ENCODE results near the gene TRPM3. TPM values are rescaled to one million over a fixed set of nuclear protein-coding genes. Genes with fewer than 3 reads are reported as not detected.

TRPM3 gene
- total and polyA plus RNA-seq, 4 experiments from 2014 or later = not detected

GRCh38 chr9:70595211-70595610, 526.2 kb downstream of the TRPM3 start:
- Histone ChIP-seq H3K4me1 (ENCODE audit: insufficient read depth, low read length) (no peaks in the 10 kb centered on the region), H3K9me3 (ENCODE audit: control insufficient read depth in 1 of 2, low read length in 2 of 2) (no peaks in the 10 kb centered on the region), H3K27ac (ENCODE audit: low read depth, low read length) (no peak overlapping the region), H3K4me3 (ENCODE audit: low read length in 2 of 2) (no peak overlapping the region), H3K36me3 (ENCODE audit: insufficient read depth, low read length) (no peaks in the 10 kb centered on the region), H3K27me3 (ENCODE audit: insufficient read depth, low read length) (no peaks in the 10 kb centered on the region)
- intact Hi-C loops (cut with micrococcal nuclease) = no loop called here
- no peak for DNase-seq
- POLR2A ChIA-PET (ENCODE audit: partially characterized antibody) = no interaction called here
- no peaks in the 10 kb centered on the region for H3K27me3 Mint-ChIP-seq
- CTCF ChIA-PET (ENCODE audit: partially characterized antibody) = interaction anchor here (1.0 kb wide), 1 partner anchor 9 kb away, joined by 3 read pairs; no protein-coding TSS in a partner anchor
- no peaks in the 10 kb centered on the region for H3K9me3 Mint-ChIP-seq
- no peaks in the 10 kb centered on the region for H3K36me3 Mint-ChIP-seq
- no peaks in the 10 kb centered on the region for H3K4me1 Mint-ChIP-seq
- no peak overlapping the region for H3K4me3 Mint-ChIP-seq
- no peak overlapping the region for H3K27ac Mint-ChIP-seq

GRCh38 chr9:70594386-70594944, 527.0 kb downstream of the TRPM3 start:
- no peak overlapping the region for H3K4me3 Mint-ChIP-seq
- Histone ChIP-seq H3K9me3 (ENCODE audit: control insufficient read depth in 1 of 2, low read length in 2 of 2) (no peaks in the 10 kb centered on the region), H3K27ac (ENCODE audit: low read depth, low read length) (no peak overlapping the region), H3K36me3 (ENCODE audit: insufficient read depth, low read length) (no peaks in the 10 kb centered on the region), H3K4me3 (ENCODE audit: low read length in 2 of 2) (no peak overlapping the region), H3K27me3 (ENCODE audit: insufficient read depth, low read length) (no peaks in the 10 kb centered on the region), H3K4me1 (ENCODE audit: insufficient read depth, low read length) (no peaks in the 10 kb centered on the region)
- intact Hi-C loops (cut with micrococcal nuclease) = no loop called here
- ChIA-PET CTCF (ENCODE audit: partially characterized antibody) (interaction anchor here (1.2 to 1.8 kb wide), 3 partner anchors 8 to 109 kb away, joined by 3 to 13 read pairs (median 3); no protein-coding TSS in a partner anchor), POLR2A (ENCODE audit: partially characterized antibody) (no interaction called here)
- no peaks in the 10 kb centered on the region for H3K27me3 Mint-ChIP-seq
- no peak for DNase-seq
- no peaks in the 10 kb centered on the region for H3K36me3 Mint-ChIP-seq
- H3K27ac Mint-ChIP-seq = no peak overlapping the region
- H3K4me1 Mint-ChIP-seq = no peaks in the 10 kb centered on the region
- H3K9me3 Mint-ChIP-seq = no peaks in the 10 kb centered on the region

GRCh38 chr9:70593241-70593640, 528.2 kb downstream of the TRPM3 start:
- no peak overlapping the region for H3K27ac ChIP-seq (ENCODE audit: low read depth, low read length)
- Mint-ChIP-seq H3K4me3 (no peak overlapping the region), H3K36me3 (no peaks in the 10 kb centered on the region), H3K9me3 (no peaks in the 10 kb centered on the region), H3K4me1 (no peaks in the 10 kb centered on the region), H3K27me3 (peaks cover 0 to 3% of the 10 kb centered on the region in 2 donors), H3K27ac (no peak overlapping the region)
- no peak overlapping the region for H3K4me3 ChIP-seq (ENCODE audit: low read length in 2 of 2)
- no peaks in the 10 kb centered on the region for H3K36me3 ChIP-seq (ENCODE audit: insufficient read depth, low read length)
- intact Hi-C loops (cut with micrococcal nuclease) = no loop called here
- H3K4me1 ChIP-seq (ENCODE audit: insufficient read depth, low read length) = no peaks in the 10 kb centered on the region
- no peaks in the 10 kb centered on the region for H3K9me3 ChIP-seq (ENCODE audit: control insufficient read depth in 1 of 2, low read length in 2 of 2)
- H3K27me3 ChIP-seq (ENCODE audit: insufficient read depth, low read length) = no peaks in the 10 kb centered on the region
- DNase-seq = no peak
- POLR2A ChIA-PET (ENCODE audit: partially characterized antibody) = interaction anchor here (1.4 kb wide), 1 partner anchor 19 kb away, joined by 4 read pairs; no protein-coding TSS in a partner anchor
- CTCF ChIA-PET (ENCODE audit: partially characterized antibody) = interaction anchor here (0.6 to 1.8 kb wide), 5 partner anchors 9 to 241 kb away, joined by 3 to 13 read pairs (median 3); no protein-coding TSS in a partner anchor

GRCh38 chr9:70590315-70590677, 531.1 kb downstream of the TRPM3 start:
- H3K36me3 ChIP-seq (ENCODE audit: insufficient read depth, low read length) = no peaks in the 10 kb centered on the region
- no peaks in the 10 kb centered on the region for H3K36me3 Mint-ChIP-seq
- no peak overlapping the region for H3K27ac ChIP-seq (ENCODE audit: low read depth, low read length)
- ChIA-PET POLR2A (ENCODE audit: partially characterized antibody) (no interaction called here), CTCF (ENCODE audit: partially characterized antibody) (interaction anchor here (1.3 kb wide), 1 partner anchor 12 kb away, joined by 3 read pairs; no protein-coding TSS in a partner anchor)
- H3K4me1 Mint-ChIP-seq = no peaks in the 10 kb centered on the region
- H3K4me3 ChIP-seq (ENCODE audit: low read length in 2 of 2) = no peak overlapping the region
- H3K4me1 ChIP-seq (ENCODE audit: insufficient read depth, low read length) = no peaks in the 10 kb centered on the region
- H3K27me3 Mint-ChIP-seq = peaks cover 0 to 3% of the 10 kb centered on the region in 2 donors
- H3K9me3 ChIP-seq (ENCODE audit: control insufficient read depth in 1 of 2, low read length in 2 of 2) = no peaks in the 10 kb centered on the region
- no peak overlapping the region for H3K27ac Mint-ChIP-seq
- H3K27me3 ChIP-seq (ENCODE audit: insufficient read depth, low read length) = no peaks in the 10 kb centered on the region
- H3K4me3 Mint-ChIP-seq = no peak overlapping the region
- DNase-seq = no peak
- no peaks in the 10 kb centered on the region for H3K9me3 Mint-ChIP-seq
- intact Hi-C loops (cut with micrococcal nuclease) = no loop called here

- Mint-ChIP-seq H3K27me3 (peaks cover 0 to 3% of the 10 kb centered on the region in 2 donors), H3K27ac (peak overlapping the region in 1 of 7 donors; percentile 18), H3K4me1 (no peaks in the 10 kb centered on the region), H3K9me3 (no peaks in the 10 kb centered on the region), H3K36me3 (no peaks in the 10 kb centered on the region), H3K4me3 (no peak overlapping the region)
- H3K36me3 ChIP-seq (ENCODE audit: insufficient read depth, low read length) = no peaks in the 10 kb centered on the region
- no peak overlapping the region for H3K27ac ChIP-seq (ENCODE audit: low read depth, low read length)
- intact Hi-C loops (cut with micrococcal nuclease) = no loop called here
- ChIA-PET POLR2A (ENCODE audit: partially characterized antibody) (no interaction called here), CTCF (ENCODE audit: partially characterized antibody) (interaction anchor here (0.7 to 2.3 kb wide), 2 partner anchors 10 kb away, joined by 3 to 5 read pairs; no protein-coding TSS in a partner anchor)
- no peak overlapping the region for H3K4me3 ChIP-seq (ENCODE audit: low read length in 2 of 2)
- H3K9me3 ChIP-seq (ENCODE audit: control insufficient read depth in 1 of 2, low read length in 2 of 2) = no peaks in the 10 kb centered on the region
- H3K4me1 ChIP-seq (ENCODE audit: insufficient read depth, low read length) = no peaks in the 10 kb centered on the region
- no peaks in the 10 kb centered on the region for H3K27me3 ChIP-seq (ENCODE audit: insufficient read depth, low read length)
- no peak for DNase-seq
These were observed 531.7 kb downstream of the TRPM3 start for GRCh38 chr9:70589571-70590314.

GRCh38 chr9:70588999-70589398, 532.4 kb downstream of the TRPM3 start:
- DNase-seq = no peak
- Histone ChIP-seq H3K36me3 (ENCODE audit: insufficient read depth, low read length) (no peaks in the 10 kb centered on the region), H3K4me1 (ENCODE audit: insufficient read depth, low read length) (no peaks in the 10 kb centered on the region), H3K4me3 (ENCODE audit: low read length in 2 of 2) (no peak overlapping the region), H3K27me3 (ENCODE audit: insufficient read depth, low read length) (no peaks in the 10 kb centered on the region), H3K9me3 (ENCODE audit: control insufficient read depth in 1 of 2, low read length in 2 of 2) (no peaks in the 10 kb centered on the region), H3K27ac (ENCODE audit: low read depth, low read length) (no peak overlapping the region)
- Mint-ChIP-seq H3K9me3 (no peaks in the 10 kb centered on the region), H3K27me3 (peaks cover 0 to 3% of the 10 kb centered on the region in 2 donors), H3K36me3 (no peaks in the 10 kb centered on the region), H3K27ac (no peak overlapping the region), H3K4me1 (no peaks in the 10 kb centered on the region), H3K4me3 (no peak overlapping the region)
- POLR2A ChIA-PET (ENCODE audit: partially characterized antibody) = no interaction called here
- intact Hi-C loops (cut with micrococcal nuclease) = no loop called here
- CTCF ChIA-PET (ENCODE audit: partially characterized antibody) = interaction anchor here (0.7 to 2.3 kb wide), 3 partner anchors 9 to 13 kb away, joined by 3 to 7 read pairs (median 5); no protein-coding TSS in a partner anchor

- no peaks in the 10 kb centered on the region for H3K4me1 Mint-ChIP-seq
- intact Hi-C loops (cut with micrococcal nuclease) = no loop called here
- POLR2A ChIA-PET (ENCODE audit: partially characterized antibody) = no interaction called here
- no peak overlapping the region for H3K4me3 ChIP-seq (ENCODE audit: low read length in 2 of 2)
- H3K4me3 Mint-ChIP-seq = no peak overlapping the region
- DNase-seq = no peak
- no peaks in the 10 kb centered on the region for H3K36me3 Mint-ChIP-seq
- peaks cover 0 to 3% of the 10 kb centered on the region in 2 donors for H3K27me3 Mint-ChIP-seq
- CTCF ChIA-PET (ENCODE audit: partially characterized antibody) = interaction anchor here (2.1 to 2.3 kb wide), 2 partner anchors 11 to 14 kb away, joined by 5 to 7 read pairs; no protein-coding TSS in a partner anchor
- H3K36me3 ChIP-seq (ENCODE audit: insufficient read depth, low read length) = no peaks in the 10 kb centered on the region
- H3K27ac Mint-ChIP-seq = no peak overlapping the region
- no peaks in the 10 kb centered on the region for H3K27me3 ChIP-seq (ENCODE audit: insufficient read depth, low read length)
- H3K4me1 ChIP-seq (ENCODE audit: insufficient read depth, low read length) = no peaks in the 10 kb centered on the region
- H3K27ac ChIP-seq (ENCODE audit: low read depth, low read length) = no peak overlapping the region
- H3K9me3 ChIP-seq (ENCODE audit: control insufficient read depth in 1 of 2, low read length in 2 of 2) = no peaks in the 10 kb centered on the region
- no peaks in the 10 kb centered on the region for H3K9me3 Mint-ChIP-seq
These were observed 533.0 kb downstream of the TRPM3 start for GRCh38 chr9:70588381-70588780.
